ENCODE results near the gene DNAJA3.

The DNAJA3 gene

GRCh38 chr16:4425378-4426020 lies at the start of gene DNAJA3:
DNAJA3 (plus strand) TSS chr16:4425868; CDS start chr16:4425882, 14 bp downstream.
- peak; percentile 84 to 88 for DNase-seq (ENCODE audit: low read depth in 2 of 2)

GRCh38 chr16:4376126-4376892 lies 49.4 kb upstream of the DNAJA3 start:
- no peak for DNase-seq (ENCODE audit: low read depth in 2 of 2)

GRCh38 chr16:4376893-4377572 lies 48.6 kb upstream of the DNAJA3 start:
- DNase-seq (ENCODE audit: low read depth in 2 of 2), result no peak

- DNase-seq (ENCODE audit: low read depth in 2 of 2), result no peak
Observed at GRCh38 chr16:4377573-4378154, 48.0 kb upstream of the DNAJA3 start.

GRCh38 chr16:4378161-4378666 lies 47.5 kb upstream of the DNAJA3 start:
- no peak for DNase-seq (ENCODE audit: low read depth in 2 of 2)

- no peak for DNase-seq (ENCODE audit: low read depth in 2 of 2)
Observed at GRCh38 chr16:4378999-4379690, 46.5 kb upstream of the DNAJA3 start.

- DNase-seq (ENCODE audit: low read depth in 2 of 2), result no peak
Observed at GRCh38 chr16:4380119-4381063, 45.3 kb upstream of the DNAJA3 start.

GRCh38 chr16:4381072-4381934 lies 44.4 kb upstream of the DNAJA3 start:
- DNase-seq (ENCODE audit: low read depth in 2 of 2), result no peak

GRCh38 chr16:4381935-4382794 lies 43.5 kb upstream of the DNAJA3 start:
- DNase-seq (ENCODE audit: low read depth in 2 of 2), result no peak

GRCh38 chr16:4382795-4383357 lies 42.8 kb upstream of the DNAJA3 start:
- no peak for DNase-seq (ENCODE audit: low read depth in 2 of 2)

- no peak for DNase-seq (ENCODE audit: low read depth in 2 of 2)
Observed at GRCh38 chr16:4383591-4384444, 41.9 kb upstream of the DNAJA3 start.

- DNase-seq (ENCODE audit: low read depth in 2 of 2), result no peak
Observed at GRCh38 chr16:4384509-4384942, 41.1 kb upstream of the DNAJA3 start.

- no peak for DNase-seq (ENCODE audit: low read depth in 2 of 2)
Observed at GRCh38 chr16:4385066-4385788, 40.4 kb upstream of the DNAJA3 start.

- no peak for DNase-seq (ENCODE audit: low read depth in 2 of 2)
Observed at GRCh38 chr16:4385789-4386450, 39.7 kb upstream of the DNAJA3 start.

- DNase-seq (ENCODE audit: low read depth in 2 of 2), result no peak
Observed at GRCh38 chr16:4386451-4386805, 39.2 kb upstream of the DNAJA3 start.

GRCh38 chr16:4386951-4387565 lies 38.6 kb upstream of the DNAJA3 start:
- no peak for DNase-seq (ENCODE audit: low read depth in 2 of 2)

All from stimulated activated CD4-positive, alpha-beta T cell treated with anti-CD3 and anti-CD28 coated beads, Interleukin-15, amount 100 ng/mL, for 48 hours (primary cell).